Right lung (tissue), 5 donors: ENCODE results near the gene ROBO1. TPM values are rescaled to one million over a fixed set of nuclear protein-coding genes. Genes with fewer than 3 reads are reported as not detected.
A peak's percentile ranks its signal among the peaks of the same experiment; 100 is the strongest.
"Not testable (repeated sequence)": the region's sequence is repeated elsewhere in the genome, so short reads cannot be mapped to it uniquely, and the experiment has no call there.

Experiments used
- DNase-seq, 2 donors: peaks; one replicate each; pipeline ENCODE4 v3.0.0-alpha.2; 2013
- polyA plus RNA-seq, 5 donors: library from polyadenylated mRNA; unstranded; fragments of 120-200 nt; gene quantifications; one replicate each; pipeline versions ENCODE4 v1.2.1 to v1.2.3, GENCODE V29; 2013; ENCODE audit warnings: inconsistent platforms in 1 of 5, low replicate concordance in 1 of 5; ENCODE audit not compliant: insufficient read length in 5 of 5, insufficient read depth in 1 of 5

ROBO1 gene
- polyA plus RNA-seq, 5 donors = 63.3 to 139 (median 102) TPM

- no peak for DNase-seq
These were observed 955.6 kb downstream of the ROBO1 start for GRCh38 chr3:78812166-78812565.

- DNase-seq = peak; percentile 63 to 64
These were observed 957.8 kb downstream of the ROBO1 start for GRCh38 chr3:78809966-78810365.

- DNase-seq = peak; percentile 59 to 71
These were observed 963.4 kb downstream of the ROBO1 start for GRCh38 chr3:78804251-78805037.

GRCh38 chr3:78802562-78802930 is 965.3 kb downstream of the ROBO1 start:
- no peak for DNase-seq

GRCh38 chr3:78801926-78802561 is 965.8 kb downstream of the ROBO1 start:
- DNase-seq = no peak

GRCh38 chr3:78799681-78800080 is 968.1 kb downstream of the ROBO1 start:
- DNase-seq = no peak

GRCh38 chr3:78798266-78798832 is 969.4 kb downstream of the ROBO1 start:
- DNase-seq = no peak

GRCh38 chr3:78794431-78794830 is 973.4 kb downstream of the ROBO1 start:
- DNase-seq = no peak

- no peak for DNase-seq
These were observed 975.1 kb downstream of the ROBO1 start for GRCh38 chr3:78792733-78793132.

- DNase-seq = no peak
These were observed 975.6 kb downstream of the ROBO1 start for GRCh38 chr3:78792212-78792611.

- no peak for DNase-seq
These were observed 976.0 kb downstream of the ROBO1 start for GRCh38 chr3:78791753-78792152.

GRCh38 chr3:78788839-78789238 is 979.0 kb downstream of the ROBO1 start:
- no peak for DNase-seq

GRCh38 chr3:78785004-78785403 is 982.8 kb downstream of the ROBO1 start:
- no peak for DNase-seq

GRCh38 chr3:78781351-78781750 is 986.4 kb downstream of the ROBO1 start:
- DNase-seq = no peak

- DNase-seq = no peak
These were observed 1001.9 kb downstream of the ROBO1 start for GRCh38 chr3:78765671-78766485.

GRCh38 chr3:78764634-78765033 is 1003.2 kb downstream of the ROBO1 start:
- no peak for DNase-seq

- DNase-seq = no peak
These were observed 1005.7 kb downstream of the ROBO1 start for GRCh38 chr3:78762121-78762520.

- peak in 1 of 2 donors; percentile 21 for DNase-seq
These were observed 1006.7 kb downstream of the ROBO1 start for GRCh38 chr3:78761126-78761525.

- DNase-seq = no peak
These were observed 1010.1 kb downstream of the ROBO1 start for GRCh38 chr3:78757731-78758130.

GRCh38 chr3:78754066-78754743 is 1013.6 kb downstream of the ROBO1 start:
- DNase-seq = no peak

GRCh38 chr3:78751266-78751665 is 1016.5 kb downstream of the ROBO1 start:
- no peak for DNase-seq

GRCh38 chr3:78750291-78750690 is 1017.5 kb downstream of the ROBO1 start:
- not testable (repeated sequence) for DNase-seq
